GM18907 (cell line): ENCODE results near the gene ADARB1.
"Not testable (repeated sequence)": the region's sequence is repeated elsewhere in the genome, so short reads cannot be mapped to it uniquely, and the experiment has no call there.

Source experiments
- ATAC-seq: cut with Tn5 transposase; IDR thresholded peaks from one replicate; pipeline ENCODE4 v1.9.1; 2021; ENCODE audit warnings: mild to moderate bottlenecking, moderate library complexity; ENCODE audit not compliant: unreplicated experiment

Gene ADARB1

GRCh38 chr21:45132841-45133573 lies 58.6 kb downstream of the ADARB1 start:
- ATAC-seq: no peak

DNA sequence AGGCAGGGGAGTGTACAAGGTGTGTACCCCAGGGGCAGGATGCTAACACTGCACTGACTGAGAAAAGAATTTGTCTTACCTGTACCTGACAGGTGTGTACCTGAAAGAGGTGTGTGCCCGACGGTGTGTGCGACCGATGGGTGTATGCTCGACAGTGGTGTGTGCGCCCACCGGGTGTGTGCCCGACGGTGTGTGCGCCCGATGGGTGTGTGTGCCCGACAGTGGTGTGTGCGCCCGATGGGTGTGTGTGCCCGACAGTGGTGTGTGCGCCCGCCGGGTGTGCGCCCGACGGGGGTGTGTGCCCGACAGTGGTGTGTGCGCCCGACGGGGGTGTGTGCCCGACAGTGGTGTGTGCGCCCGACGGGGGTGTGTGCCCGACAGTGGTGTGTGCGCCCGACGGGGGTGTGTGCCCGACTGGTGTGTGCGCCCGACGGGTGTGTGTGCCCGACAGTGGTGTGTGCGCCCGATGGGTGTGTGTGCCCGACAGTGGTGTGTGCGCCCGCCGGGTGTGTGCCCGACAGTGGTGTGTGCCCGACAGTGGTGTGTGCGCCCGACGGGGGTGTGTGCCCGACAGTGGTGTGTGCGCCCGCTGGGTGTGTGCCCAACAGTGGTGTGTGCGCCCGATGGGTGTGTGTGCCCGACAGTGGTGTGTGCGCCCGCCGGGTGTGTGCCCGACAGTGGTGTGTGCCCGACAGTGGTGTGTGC lies 59.3 kb downstream of the ADARB1 start:
- ATAC-seq: not testable (repeated sequence)

DNA sequence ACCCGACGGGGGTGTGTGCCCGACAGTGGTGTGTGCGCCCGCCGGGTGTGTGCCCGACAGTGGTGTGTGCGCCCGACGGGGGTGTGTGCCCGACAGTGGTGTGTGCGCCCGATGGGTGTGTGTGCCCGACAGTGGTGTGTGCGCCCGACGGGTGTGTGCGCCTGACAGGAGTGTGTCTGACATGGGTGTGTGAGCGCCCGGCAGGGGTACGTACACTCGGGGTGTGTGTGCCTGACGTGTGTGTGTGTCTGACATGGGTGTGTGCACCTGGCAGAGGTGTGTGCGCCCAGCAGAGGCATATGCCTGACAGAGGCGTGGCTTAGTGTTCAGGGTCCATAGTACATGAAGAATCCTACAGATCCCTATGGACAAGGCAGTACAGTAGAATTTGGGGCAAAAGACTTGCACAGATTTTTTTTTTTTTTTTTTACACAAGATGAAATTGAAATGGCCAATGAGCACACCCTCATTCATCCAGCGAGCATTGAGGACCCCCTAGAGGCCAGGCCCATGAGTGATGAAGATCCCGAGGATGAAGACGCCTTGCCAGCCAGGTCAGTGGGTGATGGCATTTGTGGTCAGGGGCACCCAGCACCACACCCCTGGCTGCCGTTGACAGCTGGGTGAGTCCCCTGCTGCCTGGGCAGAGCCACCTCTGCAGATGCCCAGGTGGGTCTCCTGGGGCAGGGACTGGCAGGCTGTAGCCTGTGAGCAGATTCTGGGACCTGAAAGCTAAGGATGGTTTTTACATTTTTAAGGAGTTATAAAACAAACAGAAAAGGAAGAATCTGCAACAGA lies 60.1 kb downstream of the ADARB1 start:
- ATAC-seq: no peak

- no peak for ATAC-seq
These were observed 60.7 kb downstream of the ADARB1 start for GRCh38 chr21:45135122-45135521.

GRCh38 chr21:45135868-45136267 lies 61.5 kb downstream of the ADARB1 start:
- ATAC-seq: no peak

- no peak for ATAC-seq
These were observed 62.1 kb downstream of the ADARB1 start for GRCh38 chr21:45136500-45136899.

DNA sequence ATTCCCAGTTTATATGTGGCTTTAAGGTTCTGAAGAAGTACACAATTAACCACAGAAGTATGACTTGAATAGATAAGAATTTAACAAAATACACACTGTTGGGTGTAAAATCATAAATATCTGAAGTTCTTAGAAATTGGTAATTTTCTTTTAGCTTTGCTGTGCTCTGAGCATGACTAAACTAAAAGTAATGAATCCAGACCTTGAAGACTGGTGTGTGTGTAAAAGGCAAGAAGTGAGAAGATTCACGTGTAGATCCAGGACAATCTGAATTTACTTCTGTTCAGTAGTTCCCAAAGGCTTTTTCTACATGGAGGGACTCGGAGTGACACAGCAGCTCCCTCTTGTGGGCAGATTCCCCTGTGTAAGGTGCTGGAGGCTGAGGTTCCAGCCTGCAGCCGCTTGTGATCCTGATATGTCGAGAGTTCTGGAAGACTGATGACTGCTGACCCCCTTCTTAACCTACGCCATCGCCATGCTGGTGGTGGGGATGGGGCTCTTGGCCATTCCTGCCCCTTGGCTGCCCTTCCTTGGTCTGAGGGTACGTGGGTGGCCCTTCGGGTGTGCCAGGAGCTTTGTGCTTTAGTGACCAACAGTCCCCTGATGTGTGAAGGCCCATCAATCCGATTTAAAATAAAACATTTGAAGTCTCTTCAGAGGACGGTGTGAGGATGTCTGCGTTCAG lies 62.7 kb downstream of the ADARB1 start:
- no peak for ATAC-seq

DNA sequence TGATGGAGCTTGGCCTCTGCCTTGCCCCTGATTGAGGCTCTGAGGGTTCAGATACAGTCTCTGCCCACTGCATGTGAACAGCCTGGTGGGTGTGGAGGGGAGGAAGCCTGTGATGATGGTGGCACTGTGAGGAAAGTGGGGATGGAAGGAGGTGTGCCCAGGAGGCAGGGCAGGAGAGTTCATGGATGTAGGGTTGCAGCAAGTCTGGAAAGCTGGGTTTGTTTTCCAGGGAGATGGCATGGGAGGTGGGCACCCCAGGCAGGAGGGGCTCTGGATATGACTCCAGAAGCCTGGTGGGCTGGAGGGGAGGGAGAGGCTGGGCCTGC lies 63.2 kb downstream of the ADARB1 start:
- ATAC-seq: no peak

DNA sequence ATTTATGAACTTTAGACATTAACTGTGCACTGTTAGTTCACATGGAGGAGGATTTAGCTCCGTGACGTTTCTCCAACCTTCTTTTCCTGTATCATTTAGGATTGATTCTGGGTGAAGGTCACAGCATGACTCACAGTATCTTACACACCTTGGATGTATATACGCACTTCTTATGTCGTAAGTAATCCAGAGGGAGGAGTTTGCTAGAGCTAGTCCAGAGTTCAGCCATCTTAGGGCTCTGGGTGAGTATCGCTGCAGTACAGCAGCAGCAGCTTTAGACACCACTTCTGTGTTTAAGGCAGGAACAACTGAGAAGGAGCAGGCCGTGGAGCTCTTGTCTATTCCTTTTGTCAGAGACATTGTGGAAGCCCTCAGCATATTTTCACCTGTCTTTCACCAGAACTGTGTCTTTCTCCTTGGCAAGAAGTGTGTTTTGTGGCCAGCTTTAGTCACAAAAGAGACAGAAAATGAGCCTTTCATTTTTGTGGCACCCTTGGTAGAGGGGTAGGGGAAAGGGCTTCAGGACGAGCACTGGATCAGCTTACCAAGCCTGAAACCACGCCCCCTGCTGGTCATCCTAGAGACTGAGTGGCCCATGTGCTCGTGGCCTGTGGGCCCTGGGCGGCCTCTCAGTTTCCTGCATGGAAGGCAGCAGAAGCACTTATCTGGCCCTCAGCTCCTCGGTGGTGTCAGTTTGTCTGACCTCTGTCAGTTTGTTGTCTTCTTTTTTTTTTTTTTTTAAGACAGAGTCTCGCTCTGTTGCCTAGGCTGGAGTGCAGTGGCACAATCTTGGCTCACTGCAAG lies 64.0 kb downstream of the ADARB1 start:
- no peak for ATAC-seq

GRCh38 chr21:45139003-45139360 lies 64.6 kb downstream of the ADARB1 start:
- ATAC-seq: not testable (repeated sequence)

- ATAC-seq: no peak
These were observed 65.1 kb downstream of the ADARB1 start for GRCh38 chr21:45139473-45139872.

- peak; percentile 65 for ATAC-seq
These were observed 66.1 kb downstream of the ADARB1 start for GRCh38 chr21:45140346-45140940.

- not testable (repeated sequence) for ATAC-seq
These were observed 66.6 kb downstream of the ADARB1 start for GRCh38 chr21:45140944-45141343.

GRCh38 chr21:45141507-45141906 lies 67.1 kb downstream of the ADARB1 start:
- ATAC-seq: no peak

DNA sequence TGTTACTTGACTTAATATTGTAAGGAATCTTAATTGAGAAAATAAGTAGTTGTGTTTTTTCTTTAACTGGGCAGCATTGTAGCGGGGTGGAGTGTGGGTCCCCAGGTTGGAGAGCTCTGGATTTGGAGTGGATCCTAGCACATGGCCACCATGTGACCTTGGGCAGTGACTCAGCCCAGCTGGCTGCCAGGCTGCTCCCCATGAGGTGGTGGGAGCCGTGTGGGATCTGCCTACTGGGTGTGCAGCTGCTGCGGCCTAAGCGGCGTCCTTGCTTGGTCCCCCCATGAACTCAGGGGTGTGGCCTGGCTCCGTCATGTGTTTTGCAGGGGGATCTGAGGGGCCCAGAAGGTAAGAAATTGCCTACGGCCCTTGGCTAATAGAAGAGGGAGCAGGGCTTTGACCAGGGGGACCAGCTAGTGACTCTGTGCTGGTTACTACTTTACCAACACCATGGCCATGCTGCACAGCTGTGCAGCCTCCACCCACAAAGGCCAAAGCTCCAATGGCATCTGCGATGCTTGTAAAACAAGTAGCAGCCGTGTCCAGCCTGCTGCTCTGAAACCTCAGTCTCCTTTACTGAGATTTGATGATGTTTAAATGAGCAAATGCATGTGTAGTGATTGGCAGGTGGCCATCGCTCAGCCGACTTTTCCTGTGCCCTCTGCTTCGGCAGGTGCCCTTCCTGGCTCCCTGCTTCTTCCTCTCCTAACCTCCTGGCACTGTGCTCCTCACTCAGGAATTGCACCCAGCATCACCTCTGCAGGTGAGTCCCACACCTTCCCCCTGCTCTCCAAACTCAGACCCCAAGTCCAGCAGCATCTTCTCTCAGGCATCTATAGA lies 68.3 kb downstream of the ADARB1 start:
- ATAC-seq: no peak

DNA sequence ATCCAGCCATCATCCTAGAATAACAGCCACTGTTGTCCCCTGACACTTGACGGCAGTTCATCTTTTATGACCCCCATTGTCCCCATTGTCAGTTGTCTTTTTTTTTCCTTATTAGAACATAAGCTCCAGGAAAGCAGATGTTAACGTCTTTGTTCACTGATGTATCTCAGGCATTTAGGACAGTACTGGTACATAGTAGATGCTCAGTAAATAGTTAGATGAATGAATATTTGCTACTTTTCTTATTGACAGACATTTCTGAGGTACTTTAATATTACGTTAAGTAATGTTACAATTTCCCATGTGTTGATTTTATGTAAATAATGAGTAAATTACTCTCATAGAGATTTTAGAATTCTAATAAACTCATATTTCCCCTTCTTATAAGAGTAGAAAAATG lies 69.5 kb downstream of the ADARB1 start:
- ATAC-seq: no peak

DNA sequence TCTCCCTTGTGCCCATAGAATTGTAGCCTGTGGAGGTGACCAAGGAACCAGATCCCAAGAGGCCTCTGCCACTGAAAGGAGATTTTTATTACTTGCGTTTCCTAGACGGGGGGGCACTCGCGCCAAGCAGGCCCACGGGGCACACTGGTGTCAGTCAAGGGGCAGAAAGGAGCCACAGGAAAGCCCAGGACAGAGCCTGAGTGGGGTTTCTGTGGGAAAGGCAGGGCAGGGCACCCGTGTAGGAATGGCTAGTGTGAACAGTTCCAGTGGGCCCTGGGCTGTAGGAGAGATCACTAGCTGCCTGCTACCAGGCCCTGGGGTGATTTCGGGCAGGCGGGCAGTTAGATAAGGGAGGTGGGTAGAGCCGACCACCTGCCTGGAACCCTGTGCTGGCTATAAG lies 70.8 kb downstream of the ADARB1 start:
- ATAC-seq: no peak

DNA sequence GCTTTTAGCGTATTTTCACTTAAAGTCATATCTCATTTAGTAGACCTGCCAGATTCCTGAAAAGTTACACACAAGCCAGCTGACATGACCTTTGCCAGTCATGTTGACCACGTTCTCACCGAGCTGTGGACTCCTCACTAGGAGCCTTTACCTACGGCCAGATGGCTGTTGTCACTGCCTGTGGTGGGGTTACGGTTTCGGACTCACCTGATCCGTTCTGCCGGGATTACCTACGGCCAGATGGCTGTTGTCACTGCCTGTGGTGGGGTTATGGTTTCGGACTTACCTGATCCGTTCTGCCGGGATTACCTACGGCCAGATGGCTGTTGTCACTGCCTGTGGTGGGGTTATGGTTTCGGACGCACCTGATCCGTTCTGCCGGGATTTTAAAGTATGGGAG lies 71.5 kb downstream of the ADARB1 start:
- not testable (repeated sequence) for ATAC-seq

DNA sequence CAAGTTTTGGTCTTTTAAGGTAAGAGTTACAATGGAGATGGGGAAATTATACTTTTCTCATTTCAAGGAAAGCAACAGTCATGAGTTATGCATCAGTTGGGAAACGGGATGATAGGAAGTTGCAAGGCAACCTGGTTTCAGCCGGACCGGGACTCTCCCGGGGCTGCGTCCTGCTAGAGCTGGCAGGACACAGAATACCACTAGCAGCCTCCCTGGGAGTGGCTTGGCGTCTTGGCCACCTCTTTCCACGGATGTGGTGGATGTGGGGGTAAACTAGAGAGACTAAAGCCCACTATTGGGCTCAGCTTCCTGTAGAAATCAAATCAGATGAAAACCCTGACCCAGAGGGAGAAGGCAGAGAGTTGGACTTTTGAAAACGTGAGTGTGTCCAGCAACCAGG lies 71.9 kb downstream of the ADARB1 start:
- no peak for ATAC-seq
